HL-60 (cell line): ENCODE measurements around the gene KRTAP4-3.

Source experiments
- DNase-seq, 2 experiments: peaks; one replicate each; pipeline ENCODE4 v3.0.0-alpha.2; 2010 to 2020; ENCODE audit warnings: low read depth in 1 of 2, low spot score in 1 of 2
- H3K27ac ChIP-seq: fragments of 250-450 bp; sonication (Bioruptor Pico); replicated peaks from 2 replicates; pipeline ENCODE4 v1.5.1; 2020; ENCODE audit warnings: mild to moderate bottlenecking, moderate library complexity
- H3K27me3 ChIP-seq: fragments of 250-450 bp; sonication (Bioruptor Pico); 2 replicates; pipeline ENCODE4 v1.5.1; 2021; ENCODE audit warnings: mild to moderate bottlenecking, moderate library complexity; ENCODE audit not compliant: insufficient read depth, poor library complexity, severe bottlenecking
- H3K4me3 ChIP-seq: replicated peaks from 2 replicates; pipeline ENCODE4 v1.5.1; 2011; ENCODE audit warnings: mild to moderate bottlenecking, control low read depth, low read length; ENCODE audit not compliant: insufficient read depth
- GABPA ChIP-seq: IDR thresholded peaks from 2 replicates; pipeline ENCODE4 v1.6.1; 2012; ENCODE audit warnings: low read depth
- POLR2AphosphoS5 ChIP-seq: IDR thresholded peaks from 2 replicates; pipeline ENCODE4 v1.6.1; 2012; ENCODE audit warnings: low read depth
- SPI1 ChIP-seq: IDR thresholded peaks from 2 replicates; pipeline ENCODE4 v1.6.1; 2012; ENCODE audit warnings: low read depth, mild to moderate bottlenecking, borderline replicate concordance
- TF ChIP-seq, protein P1 (sequence below): IDR thresholded peaks from 2 replicates; pipeline ENCODE4 v1.6.1; 2012; ENCODE audit warnings: low read depth; ENCODE audit not compliant: insufficient replicate concordance
- TF ChIP-seq, protein P2 (sequence below): IDR thresholded peaks from one replicate; pipeline ENCODE4 v1.5.1; 2011; ENCODE audit warnings: low read length, control low read depth, inconsistent platforms; ENCODE audit not compliant: insufficient read depth

KRTAP4-3 gene

DNA sequence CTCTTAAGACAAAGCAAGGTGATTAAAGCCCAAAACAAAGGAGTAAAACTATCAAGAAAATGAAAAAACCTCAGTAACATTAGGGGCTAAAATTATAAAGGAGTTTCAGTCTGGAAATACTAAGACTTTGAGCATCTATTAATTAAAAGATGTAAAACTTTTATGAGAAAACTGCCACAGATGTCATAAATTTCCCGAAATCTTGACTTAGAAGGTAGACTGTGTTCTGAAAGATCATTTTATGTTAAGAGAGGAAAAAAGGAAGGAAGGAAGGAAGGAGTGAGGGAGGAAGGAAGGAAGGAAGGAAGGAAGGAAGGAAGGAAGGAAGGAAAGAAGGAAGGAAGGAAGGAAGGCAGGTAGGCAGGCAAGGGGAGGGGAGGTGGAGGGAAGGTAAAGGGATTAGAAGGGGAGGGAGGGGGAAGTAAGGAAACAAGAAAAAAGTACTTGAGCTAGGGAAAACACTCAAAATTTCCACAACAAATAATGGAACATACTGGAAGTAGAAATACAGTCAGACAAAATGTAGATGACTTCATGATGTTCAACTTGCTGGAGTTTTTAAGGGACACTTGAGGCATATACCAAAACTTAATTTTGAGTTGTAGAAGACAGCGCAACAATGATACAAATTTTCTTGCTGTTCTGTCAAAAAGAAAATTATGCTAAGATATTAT is 20.4 kb downstream of the KRTAP4-3 start:
- TF ChIP-seq, protein P1, sequence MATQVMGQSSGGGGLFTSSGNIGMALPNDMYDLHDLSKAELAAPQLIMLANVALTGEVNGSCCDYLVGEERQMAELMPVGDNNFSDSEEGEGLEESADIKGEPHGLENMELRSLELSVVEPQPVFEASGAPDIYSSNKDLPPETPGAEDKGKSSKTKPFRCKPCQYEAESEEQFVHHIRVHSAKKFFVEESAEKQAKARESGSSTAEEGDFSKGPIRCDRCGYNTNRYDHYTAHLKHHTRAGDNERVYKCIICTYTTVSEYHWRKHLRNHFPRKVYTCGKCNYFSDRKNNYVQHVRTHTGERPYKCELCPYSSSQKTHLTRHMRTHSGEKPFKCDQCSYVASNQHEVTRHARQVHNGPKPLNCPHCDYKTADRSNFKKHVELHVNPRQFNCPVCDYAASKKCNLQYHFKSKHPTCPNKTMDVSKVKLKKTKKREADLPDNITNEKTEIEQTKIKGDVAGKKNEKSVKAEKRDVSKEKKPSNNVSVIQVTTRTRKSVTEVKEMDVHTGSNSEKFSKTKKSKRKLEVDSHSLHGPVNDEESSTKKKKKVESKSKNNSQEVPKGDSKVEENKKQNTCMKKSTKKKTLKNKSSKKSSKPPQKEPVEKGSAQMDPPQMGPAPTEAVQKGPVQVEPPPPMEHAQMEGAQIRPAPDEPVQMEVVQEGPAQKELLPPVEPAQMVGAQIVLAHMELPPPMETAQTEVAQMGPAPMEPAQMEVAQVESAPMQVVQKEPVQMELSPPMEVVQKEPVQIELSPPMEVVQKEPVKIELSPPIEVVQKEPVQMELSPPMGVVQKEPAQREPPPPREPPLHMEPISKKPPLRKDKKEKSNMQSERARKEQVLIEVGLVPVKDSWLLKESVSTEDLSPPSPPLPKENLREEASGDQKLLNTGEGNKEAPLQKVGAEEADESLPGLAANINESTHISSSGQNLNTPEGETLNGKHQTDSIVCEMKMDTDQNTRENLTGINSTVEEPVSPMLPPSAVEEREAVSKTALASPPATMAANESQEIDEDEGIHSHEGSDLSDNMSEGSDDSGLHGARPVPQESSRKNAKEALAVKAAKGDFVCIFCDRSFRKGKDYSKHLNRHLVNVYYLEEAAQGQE = no peak
- TF ChIP-seq, protein P2, sequence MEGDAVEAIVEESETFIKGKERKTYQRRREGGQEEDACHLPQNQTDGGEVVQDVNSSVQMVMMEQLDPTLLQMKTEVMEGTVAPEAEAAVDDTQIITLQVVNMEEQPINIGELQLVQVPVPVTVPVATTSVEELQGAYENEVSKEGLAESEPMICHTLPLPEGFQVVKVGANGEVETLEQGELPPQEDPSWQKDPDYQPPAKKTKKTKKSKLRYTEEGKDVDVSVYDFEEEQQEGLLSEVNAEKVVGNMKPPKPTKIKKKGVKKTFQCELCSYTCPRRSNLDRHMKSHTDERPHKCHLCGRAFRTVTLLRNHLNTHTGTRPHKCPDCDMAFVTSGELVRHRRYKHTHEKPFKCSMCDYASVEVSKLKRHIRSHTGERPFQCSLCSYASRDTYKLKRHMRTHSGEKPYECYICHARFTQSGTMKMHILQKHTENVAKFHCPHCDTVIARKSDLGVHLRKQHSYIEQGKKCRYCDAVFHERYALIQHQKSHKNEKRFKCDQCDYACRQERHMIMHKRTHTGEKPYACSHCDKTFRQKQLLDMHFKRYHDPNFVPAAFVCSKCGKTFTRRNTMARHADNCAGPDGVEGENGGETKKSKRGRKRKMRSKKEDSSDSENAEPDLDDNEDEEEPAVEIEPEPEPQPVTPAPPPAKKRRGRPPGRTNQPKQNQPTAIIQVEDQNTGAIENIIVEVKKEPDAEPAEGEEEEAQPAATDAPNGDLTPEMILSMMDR = no peak
- no peak for TF ChIP-seq SPI1
- TF ChIP-seq POLR2AphosphoS5 = no peak
- no peak for TF ChIP-seq GABPA
- H3K27me3 ChIP-seq = peaks cover 2% of the 10 kb centered on the region
- H3K4me3 ChIP-seq = no peak overlapping the region
- no peak overlapping the region for H3K27ac ChIP-seq
- no peak for DNase-seq

DNA sequence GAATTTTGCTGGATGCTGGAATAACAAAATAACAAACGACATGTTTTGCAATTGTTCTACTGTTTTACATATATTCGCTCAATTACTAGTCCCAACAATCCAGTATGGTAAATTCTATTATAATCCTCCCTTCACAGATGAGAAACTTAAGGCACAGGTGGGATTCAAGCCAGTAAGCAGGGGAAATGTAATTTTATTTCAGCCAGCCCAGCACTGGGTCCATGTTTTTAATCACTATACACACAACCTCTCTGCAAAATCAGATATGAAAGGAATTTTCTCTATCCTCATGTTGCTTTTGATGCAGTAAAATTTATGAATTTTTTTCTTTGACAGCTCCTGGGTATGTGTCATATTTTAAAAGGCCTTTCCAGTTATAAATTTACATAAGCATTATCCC is 22.8 kb downstream of the KRTAP4-3 start:
- Histone ChIP-seq H3K4me3 (no peak overlapping the region), H3K27me3 (no peaks in the 10 kb centered on the region), H3K27ac (no peak overlapping the region)
- DNase-seq = no peak
- TF ChIP-seq, protein P2 = no peak
- TF ChIP-seq, protein P1 = no peak
- TF ChIP-seq POLR2AphosphoS5 = no peak
- TF ChIP-seq SPI1 = no peak
- TF ChIP-seq GABPA = no peak

DNA sequence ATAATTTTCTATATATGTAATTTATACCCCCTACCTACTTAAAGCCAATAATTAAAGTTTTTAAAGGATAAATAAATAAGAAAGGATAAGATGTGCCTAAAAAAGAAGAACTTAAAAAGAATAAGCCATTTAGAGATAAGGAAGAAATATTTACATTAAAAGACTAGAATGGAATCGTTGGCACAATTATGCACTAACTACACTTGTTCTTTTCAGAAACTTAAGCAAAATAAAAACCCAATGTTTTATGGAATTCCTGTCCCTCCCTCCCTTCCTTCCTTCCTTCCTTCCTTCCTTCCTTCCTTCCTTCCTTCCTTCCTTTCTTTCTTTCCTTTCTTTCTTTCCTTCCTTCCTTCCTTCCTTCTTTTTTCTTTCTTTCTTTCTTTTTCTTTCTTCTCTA is 23.2 kb downstream of the KRTAP4-3 start:
- H3K27me3 ChIP-seq = no peaks in the 10 kb centered on the region
- TF ChIP-seq POLR2AphosphoS5 (no peak), GABPA (no peak), SPI1 (no peak)
- TF ChIP-seq, protein P2 = no peak
- TF ChIP-seq, protein P1 = no peak
- H3K4me3 ChIP-seq = no peak overlapping the region
- no peak for DNase-seq
- H3K27ac ChIP-seq = no peak overlapping the region
